Esophagus squamous epithelium (tissue), 5 donors: ENCODE results near the gene STK35. TPM values are rescaled to one million over a fixed set of nuclear protein-coding genes. Genes with fewer than 3 reads are reported as not detected.
A peak's percentile ranks its signal among the peaks of the same experiment; 100 is the strongest.

Experiments used
- DNase-seq: peaks from one replicate; lab custom pipeline; 2025; lab: John Stamatoyannopoulos, UW
- H3K27ac ChIP-seq, 4 donors: fragments of 200-600 bp; sonication (generic); one replicate each; pipeline ENCODE4 v1.5.1; 2016 to 2019; ENCODE audit warnings: mild to moderate bottlenecking in 1 of 4
- H3K27me3 ChIP-seq, 4 donors: fragments of 200-600 bp; sonication (generic); 1 replicate in 3 of 4; 2 replicates in 1 of 4; pipeline versions ENCODE4 v1.5.1 to v1.6.0; 2017 to 2021; ENCODE audit warnings: antibody characterized with exemption in 1 of 4
- H3K36me3 ChIP-seq, 3 donors: fragments of 200-600 bp; sonication (generic); one replicate each; pipeline ENCODE4 v1.5.1; 2016 to 2019
- H3K4me1 ChIP-seq, 3 donors: fragments of 200-600 bp; sonication (generic); one replicate each; pipeline ENCODE4 v1.5.1; 2017 to 2019
- H3K4me3 ChIP-seq, 4 donors: fragments of 200-600 bp; sonication (generic); 1 replicate in 3 of 4; 2 replicates in 1 of 4; pipeline ENCODE4 v1.5.1; 2016 to 2019; ENCODE audit warnings: mild to moderate bottlenecking in 2 of 4, moderate library complexity in 1 of 4
- H3K9me3 ChIP-seq, 3 donors: fragments of 200-600 bp; sonication (generic); one replicate each; pipeline ENCODE4 v1.5.1; 2016 to 2019
- POLR2A ChIP-seq, 4 donors: fragments of 450-650 bp; IDR thresholded peaks; one replicate each; pipeline ENCODE4 v1.6.1; 2017; ENCODE audit warnings: antibody characterized with exemption in 4 of 4, mild to moderate bottlenecking in 4 of 4, moderate library complexity in 3 of 4
- WGBS, 2 donors: methylation state at CpG; one replicate each; pipeline ENCODE4 v1.1.5; 2018; 5-methylcytosine and 5-hydroxymethylcytosine counted together
- intact Hi-C: fragments of 100-400 bp; cut with DNase I; formaldehyde crosslinking; loops from one replicate; pipeline ENCODE4 v1.15.0; 2022
- total RNA-seq, 4 donors: library from RNA; depleted of rRNA; stranded (reverse); fragments of >200 nt; gene quantifications; one replicate each; pipeline ENCODE4 v1.1.0, GENCODE V29; 2016
- TF ChIP-seq, protein P1 (sequence below), 6 experiments: fragments of 450-650 bp in 4 of 6; fragments of 200-600 bp in 2 of 6; sonication (generic) in 2 of 6; IDR thresholded peaks; one replicate each; pipeline ENCODE4 v1.5.1; 2016 to 2019; ENCODE audit warnings: antibody characterized with exemption in 6 of 6, mild to moderate bottlenecking in 4 of 6, moderate library complexity in 4 of 6
- donor health status: DM: yes; HTN: yes; CAD: no.

The STK35 gene
- total RNA-seq, 4 donors from 2014 or later, result 20.8 to 31.1 (median 26.1) TPM

DNA sequence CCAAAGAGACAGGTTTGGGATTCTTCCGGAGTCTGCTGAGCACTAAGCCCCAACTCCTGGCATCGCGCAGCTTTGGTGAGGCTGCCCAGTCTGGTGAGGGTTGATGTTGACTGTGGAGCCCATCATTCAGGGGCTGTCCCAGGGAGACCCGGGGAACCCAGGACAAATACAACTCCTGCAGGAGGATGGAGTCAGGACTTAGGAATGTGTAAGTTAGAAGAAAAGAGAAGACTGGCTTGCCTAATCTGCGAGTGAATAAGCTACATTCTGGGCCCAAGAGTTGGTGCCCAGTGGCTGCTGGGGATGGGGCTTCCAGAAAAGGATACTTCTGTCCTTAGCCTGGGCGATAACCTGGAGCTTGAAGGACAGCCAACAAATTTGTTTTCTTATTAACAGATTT is 47.9 kb downstream of the STK35 start:
- DNase-seq, result no peak

DNA sequence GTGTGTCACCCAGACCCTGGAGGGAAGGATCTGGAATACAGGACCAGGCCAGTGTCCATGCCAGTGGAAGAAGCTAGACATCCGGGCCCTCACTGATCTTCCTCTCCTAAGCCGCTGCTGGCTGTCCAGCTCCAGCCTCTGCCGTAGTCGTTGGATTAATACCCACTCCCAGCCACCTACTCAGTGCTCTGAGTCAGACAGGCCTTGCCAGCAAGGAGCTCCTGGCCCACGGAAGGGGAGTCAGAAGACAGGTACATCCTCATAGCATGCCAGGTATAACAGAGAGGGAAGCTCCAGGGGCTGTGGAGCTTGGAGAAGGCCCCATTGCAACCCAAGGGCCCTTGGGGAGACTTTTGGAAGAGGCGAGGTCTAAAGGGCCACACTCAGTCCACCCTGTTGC is 49.0 kb downstream of the STK35 start:
- DNase-seq, result no peak
- 40 to 61% methylated on average over 1 to 2 of the region's 6 CpGs for WGBS, 2 donors
- Histone ChIP-seq H3K4me1 (peaks cover 11 to 22% (median 13%) of the 10 kb centered on the region in 3 donors), H3K36me3 (peaks cover 0 to 38% (median 7%) of the 10 kb centered on the region in 3 donors), H3K27ac (no peak overlapping the region), H3K27me3 (no peaks in the 10 kb centered on the region), H3K9me3 (no peaks in the 10 kb centered on the region), H3K4me3 (no peak overlapping the region)
- TF ChIP-seq, protein P1, sequence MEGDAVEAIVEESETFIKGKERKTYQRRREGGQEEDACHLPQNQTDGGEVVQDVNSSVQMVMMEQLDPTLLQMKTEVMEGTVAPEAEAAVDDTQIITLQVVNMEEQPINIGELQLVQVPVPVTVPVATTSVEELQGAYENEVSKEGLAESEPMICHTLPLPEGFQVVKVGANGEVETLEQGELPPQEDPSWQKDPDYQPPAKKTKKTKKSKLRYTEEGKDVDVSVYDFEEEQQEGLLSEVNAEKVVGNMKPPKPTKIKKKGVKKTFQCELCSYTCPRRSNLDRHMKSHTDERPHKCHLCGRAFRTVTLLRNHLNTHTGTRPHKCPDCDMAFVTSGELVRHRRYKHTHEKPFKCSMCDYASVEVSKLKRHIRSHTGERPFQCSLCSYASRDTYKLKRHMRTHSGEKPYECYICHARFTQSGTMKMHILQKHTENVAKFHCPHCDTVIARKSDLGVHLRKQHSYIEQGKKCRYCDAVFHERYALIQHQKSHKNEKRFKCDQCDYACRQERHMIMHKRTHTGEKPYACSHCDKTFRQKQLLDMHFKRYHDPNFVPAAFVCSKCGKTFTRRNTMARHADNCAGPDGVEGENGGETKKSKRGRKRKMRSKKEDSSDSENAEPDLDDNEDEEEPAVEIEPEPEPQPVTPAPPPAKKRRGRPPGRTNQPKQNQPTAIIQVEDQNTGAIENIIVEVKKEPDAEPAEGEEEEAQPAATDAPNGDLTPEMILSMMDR (IDR thresholded peaks at IDR 0.05), result no peak
- no peak for TF ChIP-seq POLR2A (IDR thresholded peaks at IDR 0.05)
- intact Hi-C loops, result no loop called here

More for the DNA sequence above, 47.9 kb downstream of the STK35 start:
- WGBS, 2 donors, result 83 to 86% methylated on average over 6 of the region's 6 CpGs
- intact Hi-C loops, result no loop called here
- Histone ChIP-seq H3K4me1 (peaks cover 11 to 22% (median 13%) of the 10 kb centered on the region in 3 donors), H3K9me3 (no peaks in the 10 kb centered on the region), H3K36me3 (peaks cover 7 to 50% (median 7%) of the 10 kb centered on the region in 3 donors), H3K4me3 (no peak overlapping the region), H3K27me3 (no peaks in the 10 kb centered on the region), H3K27ac (no peak overlapping the region)
- TF ChIP-seq POLR2A (IDR thresholded peaks at IDR 0.05), result no peak
- TF ChIP-seq, protein P1 (IDR thresholded peaks at IDR 0.05), result no peak

DNA sequence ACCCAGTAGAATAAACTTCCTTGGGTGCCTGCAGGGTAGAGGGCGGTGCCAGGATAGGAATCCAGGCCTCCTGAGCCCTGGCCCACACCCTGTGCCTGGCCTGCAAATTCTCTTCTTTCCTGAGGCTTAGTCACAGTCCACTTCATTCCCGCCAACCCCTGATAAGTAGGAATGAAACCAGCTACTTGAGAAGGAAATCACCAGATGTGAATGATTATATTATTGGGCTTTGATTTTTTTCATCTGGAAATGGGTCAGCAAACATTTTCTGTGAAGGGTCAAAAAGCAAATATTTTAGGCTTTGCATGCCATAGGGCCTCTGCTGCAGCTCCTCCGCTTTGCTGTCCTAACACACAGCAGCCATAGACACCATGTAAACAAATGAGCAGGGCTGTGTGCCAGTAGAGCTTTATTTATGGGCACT is 50.2 kb downstream of the STK35 start:
- Histone ChIP-seq H3K4me1 (peaks cover 11 to 22% (median 13%) of the 10 kb centered on the region in 3 donors), H3K27ac (peak overlapping the region in 1 of 4 donors; percentile 0)

DNA sequence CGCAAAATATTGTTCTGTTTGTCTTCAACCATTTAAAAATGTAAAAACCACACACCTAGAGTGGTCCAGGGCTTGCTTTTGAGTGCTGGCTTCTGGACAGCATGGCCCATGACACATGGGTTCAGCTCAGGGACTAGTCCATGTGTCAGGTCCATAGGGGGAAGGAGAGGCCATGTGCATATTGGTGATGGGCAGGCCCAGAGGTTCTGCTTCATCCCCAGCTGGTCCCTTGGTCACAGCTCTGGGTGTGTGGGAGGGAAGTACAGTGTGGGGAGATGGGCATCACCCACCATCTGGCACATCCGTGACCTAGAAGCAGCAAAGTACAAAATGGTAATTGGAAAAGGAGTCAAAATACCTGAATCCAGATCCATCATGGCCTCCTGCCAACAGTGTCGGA is 50.7 kb downstream of the STK35 start:
- Histone ChIP-seq H3K4me3 (no peak overlapping the region), H3K9me3 (no peaks in the 10 kb centered on the region), H3K27ac (no peak overlapping the region), H3K36me3 (peaks cover 0 to 22% (median under 1%) of the 10 kb centered on the region in 3 donors), H3K27me3 (no peaks in the 10 kb centered on the region), H3K4me1 (peaks cover 11 to 22% (median 13%) of the 10 kb centered on the region in 3 donors)
- WGBS, 2 donors, result 55 to 71% methylated on average over 3 of the region's 3 CpGs
- intact Hi-C loops, result no loop called here
- no peak for DNase-seq
- no peak for TF ChIP-seq POLR2A (IDR thresholded peaks at IDR 0.05)
- TF ChIP-seq, protein P1 (IDR thresholded peaks at IDR 0.05), result no peak

More for the DNA sequence above, 50.2 kb downstream of the STK35 start:
- no peaks in the 10 kb centered on the region for H3K9me3 ChIP-seq
- no peak for DNase-seq
- intact Hi-C loops, result no loop called here
- TF ChIP-seq POLR2A (IDR thresholded peaks at IDR 0.05), result no peak
- TF ChIP-seq, protein P1 (IDR thresholded peaks at IDR 0.05), result no peak
- H3K27me3 ChIP-seq, result no peaks in the 10 kb centered on the region
- 35 to 44% methylated on average over 3 of the region's 3 CpGs for WGBS, 2 donors
- H3K4me3 ChIP-seq, result no peak overlapping the region
- peaks cover 0 to 26% (median 5%) of the 10 kb centered on the region in 3 donors for H3K36me3 ChIP-seq

DNA sequence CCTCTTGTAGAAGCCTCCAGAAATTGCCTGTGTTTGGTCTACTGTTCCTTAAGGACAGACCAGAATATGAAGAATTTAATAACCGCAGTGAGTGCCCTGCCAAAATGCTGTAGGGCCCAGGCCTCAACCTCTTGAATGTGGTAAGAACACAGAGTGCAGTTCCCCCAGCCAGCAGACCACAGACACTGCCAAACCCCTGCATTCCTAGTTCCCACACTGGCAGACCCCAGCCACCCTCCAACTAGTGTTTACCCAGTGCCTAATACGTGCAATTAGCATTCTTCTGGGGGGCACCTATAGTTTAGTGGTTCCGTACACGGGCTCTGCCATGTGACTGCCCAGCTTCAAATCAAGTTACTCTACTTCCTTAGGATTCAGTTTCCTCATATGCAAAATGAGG is 51.7 kb downstream of the STK35 start:
- WGBS, 2 donors, result 89 to 96% methylated on average over 4 of the region's 4 CpGs
- no peaks in the 10 kb centered on the region for H3K27me3 ChIP-seq
- H3K36me3 ChIP-seq, result peaks cover 0 to 12% (median 0%) of the 10 kb centered on the region in 3 donors

More for the DNA sequence above, 51.7 kb downstream of the STK35 start:
- H3K4me1 ChIP-seq, result peaks cover 11 to 22% (median 13%) of the 10 kb centered on the region in 3 donors
- no peak overlapping the region for H3K4me3 ChIP-seq
- TF ChIP-seq POLR2A (IDR thresholded peaks at IDR 0.05), result no peak
- TF ChIP-seq, protein P1 (IDR thresholded peaks at IDR 0.05), result no peak
- no peak overlapping the region for H3K27ac ChIP-seq
- DNase-seq, result no peak
- intact Hi-C loops, result no loop called here
- no peaks in the 10 kb centered on the region for H3K9me3 ChIP-seq
